ENCODE data around the gene RAB44. TPM values are rescaled to one million over a fixed set of nuclear protein-coding genes. Genes with fewer than 3 reads are reported as not detected.

RAB44 gene
- total RNA-seq, 4 donors from 2014 or later: 0.10 to 0.65 (median 0.26) TPM

DNA sequence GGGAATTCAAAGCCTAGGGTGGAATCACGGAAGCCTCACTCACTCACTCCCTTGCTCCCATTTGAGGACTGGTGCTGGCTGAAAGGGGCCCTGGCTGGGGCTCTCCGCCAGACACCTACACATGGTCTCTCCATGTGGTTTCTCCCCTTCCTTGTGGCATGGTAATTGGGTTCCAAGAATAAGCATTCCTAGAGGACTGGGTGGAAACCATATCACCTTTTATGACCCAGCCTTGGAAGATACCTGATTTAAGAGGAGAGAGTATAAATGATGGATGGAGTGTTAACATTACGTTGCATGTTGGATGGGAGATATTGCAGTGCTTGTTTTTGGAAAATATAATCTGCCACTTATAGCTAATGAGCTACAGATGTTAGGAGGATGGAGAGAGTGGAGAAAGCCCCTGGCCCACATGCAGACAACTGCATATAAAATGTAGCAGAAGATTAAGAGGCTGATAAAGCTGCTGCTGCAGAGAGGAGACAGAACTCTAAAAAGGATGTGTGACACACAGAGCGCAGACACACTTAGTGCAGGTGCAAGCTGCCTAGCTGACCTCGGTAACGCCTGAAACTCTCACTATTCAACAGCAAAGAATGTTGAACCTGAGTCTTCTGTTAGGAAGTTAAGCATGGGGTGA, 42.4 kb upstream of the RAB44 start:
- intact Hi-C loops (cut with DNase I; ENCODE audit: low total_unique reads): no loop called here
- DNase-seq (ENCODE audit: low spot score in 2 of 2): no peak
- TF ChIP-seq, protein P1, sequence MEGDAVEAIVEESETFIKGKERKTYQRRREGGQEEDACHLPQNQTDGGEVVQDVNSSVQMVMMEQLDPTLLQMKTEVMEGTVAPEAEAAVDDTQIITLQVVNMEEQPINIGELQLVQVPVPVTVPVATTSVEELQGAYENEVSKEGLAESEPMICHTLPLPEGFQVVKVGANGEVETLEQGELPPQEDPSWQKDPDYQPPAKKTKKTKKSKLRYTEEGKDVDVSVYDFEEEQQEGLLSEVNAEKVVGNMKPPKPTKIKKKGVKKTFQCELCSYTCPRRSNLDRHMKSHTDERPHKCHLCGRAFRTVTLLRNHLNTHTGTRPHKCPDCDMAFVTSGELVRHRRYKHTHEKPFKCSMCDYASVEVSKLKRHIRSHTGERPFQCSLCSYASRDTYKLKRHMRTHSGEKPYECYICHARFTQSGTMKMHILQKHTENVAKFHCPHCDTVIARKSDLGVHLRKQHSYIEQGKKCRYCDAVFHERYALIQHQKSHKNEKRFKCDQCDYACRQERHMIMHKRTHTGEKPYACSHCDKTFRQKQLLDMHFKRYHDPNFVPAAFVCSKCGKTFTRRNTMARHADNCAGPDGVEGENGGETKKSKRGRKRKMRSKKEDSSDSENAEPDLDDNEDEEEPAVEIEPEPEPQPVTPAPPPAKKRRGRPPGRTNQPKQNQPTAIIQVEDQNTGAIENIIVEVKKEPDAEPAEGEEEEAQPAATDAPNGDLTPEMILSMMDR (IDR thresholded peaks at IDR 0.05): no peak
- TF ChIP-seq POLR2A (IDR thresholded peaks at IDR 0.05): no peak
- H3K4me3 ChIP-seq (ENCODE audit: low read depth, poor library complexity, severe bottlenecking): no peak overlapping the region
- 66 to 89% methylated on average over 6 of the region's 6 CpGs for WGBS, 2 donors

DNA sequence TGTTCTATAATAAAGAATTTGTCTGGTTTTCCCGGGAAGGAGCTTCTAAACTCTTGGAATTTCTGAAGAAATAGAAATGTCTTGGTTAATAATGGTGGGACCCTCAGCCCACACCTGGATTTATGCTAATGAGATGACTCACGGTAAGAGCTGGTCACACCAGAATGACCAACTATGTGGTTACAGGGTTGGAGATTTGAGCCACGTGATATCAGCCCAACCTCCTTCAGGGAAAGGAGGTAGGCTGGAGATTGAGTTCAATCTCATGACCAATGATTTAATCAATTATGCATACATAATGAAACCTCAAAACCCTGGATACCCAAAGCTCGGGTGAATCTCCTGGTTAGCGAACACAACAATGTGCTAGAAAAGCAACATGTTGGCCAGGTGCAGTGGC, 41.2 kb upstream of the RAB44 start:
- intact Hi-C loops (cut with DNase I; ENCODE audit: low total_unique reads): no loop called here
- 72 to 91% methylated on average over 5 of the region's 5 CpGs for WGBS, 2 donors
- TF ChIP-seq, protein P1 (IDR thresholded peaks at IDR 0.05): no peak
- TF ChIP-seq POLR2A (IDR thresholded peaks at IDR 0.05): no peak
- no peak for DNase-seq (ENCODE audit: low spot score in 2 of 2)
- H3K4me3 ChIP-seq (ENCODE audit: low read depth, poor library complexity, severe bottlenecking): no peak overlapping the region

DNA sequence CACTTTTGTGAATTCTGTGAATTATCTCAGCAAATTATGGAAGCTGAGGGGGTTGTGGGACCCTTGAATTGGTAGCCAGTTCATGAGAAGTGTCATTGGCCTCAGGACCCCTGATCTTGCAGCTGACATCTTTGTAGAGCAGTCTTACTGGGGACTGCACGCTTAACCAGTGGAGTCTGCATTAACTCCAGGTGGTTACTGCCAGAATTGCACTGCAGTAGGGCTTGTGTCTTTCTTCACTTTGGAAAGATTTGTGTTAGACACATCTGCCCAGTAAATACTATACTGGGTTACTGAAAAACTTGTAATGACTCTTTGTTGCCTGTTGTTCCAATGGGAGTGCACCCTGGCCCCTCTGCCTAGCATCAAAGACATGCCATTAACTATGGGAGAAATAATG, 40.4 kb upstream of the RAB44 start:
- no peak overlapping the region for H3K4me3 ChIP-seq (ENCODE audit: low read depth, poor library complexity, severe bottlenecking)
- no peak for TF ChIP-seq POLR2A (IDR thresholded peaks at IDR 0.05)
- TF ChIP-seq, protein P1 (IDR thresholded peaks at IDR 0.05): no peak
- no peak for DNase-seq (ENCODE audit: low spot score in 2 of 2)
- 90 to 95% methylated on average over 1 of the region's 1 CpG for WGBS, 2 donors
- intact Hi-C loops (cut with DNase I; ENCODE audit: low total_unique reads): no loop called here

DNA sequence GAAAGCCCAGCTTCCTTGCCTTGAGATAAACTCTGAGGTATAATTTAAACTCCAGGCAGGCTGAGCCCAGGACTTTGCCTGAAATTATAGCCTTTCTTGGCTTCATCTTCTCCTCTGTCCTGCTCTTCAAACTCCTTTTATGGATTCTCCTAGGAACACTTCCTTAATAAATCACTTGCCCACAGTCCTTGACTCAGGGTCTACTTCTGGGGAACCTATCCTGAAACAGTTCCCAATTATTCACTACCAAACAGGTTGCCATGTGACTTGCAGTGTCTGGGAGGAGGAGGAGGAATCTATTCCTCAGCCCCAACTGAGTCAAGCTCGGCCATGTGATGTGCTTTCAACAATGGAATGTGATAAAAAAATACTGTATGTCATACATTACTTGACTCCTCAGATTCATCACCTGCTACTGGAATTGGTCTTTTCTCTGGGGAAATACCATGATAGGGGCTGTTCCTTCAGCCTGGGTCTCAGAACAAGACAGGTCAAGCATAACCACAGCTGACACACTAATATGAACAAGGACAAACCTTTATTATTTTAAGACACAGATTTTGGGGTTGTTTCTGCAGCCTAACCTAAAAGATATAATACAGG, 39.6 kb upstream of the RAB44 start:
- intact Hi-C loops (cut with DNase I; ENCODE audit: low total_unique reads): no loop called here
- no peak overlapping the region for H3K4me3 ChIP-seq (ENCODE audit: low read depth, poor library complexity, severe bottlenecking)
- 77 to 96% methylated on average over 1 of the region's 1 CpG for WGBS, 2 donors
- DNase-seq (ENCODE audit: low spot score in 2 of 2): no peak
- no peak for TF ChIP-seq POLR2A (IDR thresholded peaks at IDR 0.05)
- TF ChIP-seq, protein P1 (IDR thresholded peaks at IDR 0.05): no peak

DNA sequence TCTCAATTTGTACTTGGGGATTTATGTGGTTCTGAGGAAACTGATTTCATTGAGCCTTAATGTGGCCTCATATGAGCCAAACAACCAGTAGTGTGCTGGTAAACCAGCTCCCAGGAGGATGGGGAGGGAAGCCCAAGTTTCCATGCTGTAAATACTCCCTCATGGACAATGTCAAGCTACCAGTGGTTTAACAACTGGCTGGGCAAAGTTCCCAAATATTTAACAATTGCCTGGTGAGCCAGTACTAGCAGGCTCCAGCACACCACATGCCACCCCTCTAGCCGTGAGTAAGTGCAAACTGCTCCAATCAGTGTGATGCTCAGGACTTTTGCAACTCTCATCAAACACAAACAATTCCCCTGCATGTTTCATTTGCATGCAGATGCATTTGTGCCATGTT, 38.4 kb upstream of the RAB44 start:
- H3K4me3 ChIP-seq (ENCODE audit: low read depth, poor library complexity, severe bottlenecking): no peak overlapping the region
- DNase-seq (ENCODE audit: low spot score in 2 of 2): no peak
- intact Hi-C loops (cut with DNase I; ENCODE audit: low total_unique reads): no loop called here
- 29 to 33% methylated on average over 1 of the region's 1 CpG for WGBS, 2 donors
- TF ChIP-seq POLR2A (IDR thresholded peaks at IDR 0.05): no peak
- TF ChIP-seq, protein P1 (IDR thresholded peaks at IDR 0.05): no peak

Measured in lower leg skin (tissue), 4 donors.